ENCODE measurements around the gene FNDC3B.

GRCh38 chr3:172118019-172118418 lies 78.6 kb downstream of the FNDC3B start:
- no peak for TF ChIP-seq CTCF (IDR thresholded peaks at IDR 0.05)
- no peak for TF ChIP-seq SIN3A (IDR thresholded peaks at IDR 0.05; ENCODE audit: borderline replicate concordance, insufficient read depth, low read depth, low read length)
- TF ChIP-seq REST (IDR thresholded peaks at IDR 0.05; ENCODE audit: insufficient read depth in 1 of 2, low read depth in 2 of 2, low read length in 1 of 2), result no peak
- no peak for TF ChIP-seq TCF7L2 (IDR thresholded peaks at IDR 0.05; ENCODE audit: low read depth, low read length)
- no peak for TF ChIP-seq POLR2AphosphoS5 (IDR thresholded peaks at IDR 0.05; ENCODE audit: low read depth, low read length)
